Measurements from ENCODE around the gene FCHSD2.
"Not testable (repeated sequence)": the region's sequence is repeated elsewhere in the genome, so short reads cannot be mapped to it uniquely, and the experiment has no call there.

Gene FCHSD2

DNA sequence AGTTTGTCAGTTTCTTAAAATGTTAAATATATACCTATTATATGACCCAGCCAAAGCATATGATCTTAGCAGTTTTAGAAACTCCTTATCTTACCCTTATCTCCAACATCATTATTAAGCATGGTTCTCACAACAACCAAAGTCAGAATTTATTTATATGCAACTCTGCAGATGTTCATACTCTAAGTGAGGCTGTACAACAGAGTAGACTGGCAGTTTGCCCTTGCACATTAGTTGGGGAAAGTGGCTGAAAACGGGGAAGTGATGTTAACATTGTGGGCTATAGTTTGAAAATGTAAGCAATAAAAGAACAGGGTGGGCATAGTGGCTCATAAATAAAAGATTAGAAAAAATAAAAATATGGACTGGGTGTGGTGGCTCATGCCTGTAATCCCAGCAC, 278.2 kb downstream of the FCHSD2 start:
- no peak overlapping the region for H3K4me2 ChIP-seq (ENCODE audit: low read length)
- no peaks in the 10 kb centered on the region for H3K4me1 ChIP-seq (ENCODE audit: control insufficient read depth, low read depth, low read length)
- no CpG with 5 or more reads among the region's 1 CpG for WGBS (ENCODE audit: extremely low coverage, insufficient coverage, low lambda C conversion rate)
- H2BK5ac ChIP-seq (ENCODE audit: low read length): no peak overlapping the region
- H3K56ac ChIP-seq (ENCODE audit: low read length): no peak overlapping the region
- H4K8ac ChIP-seq (ENCODE audit: low read depth, low read length): no peak overlapping the region
- no peak overlapping the region for H3K4ac ChIP-seq (ENCODE audit: low read depth, low read length)
- no peak overlapping the region for H2BK120ac ChIP-seq (ENCODE audit: low read depth, low read length)
- no peak overlapping the region for H2AK5ac ChIP-seq (ENCODE audit: low read length)
- no peaks in the 10 kb centered on the region for H3K27me3 ChIP-seq (ENCODE audit: insufficient read depth, low read length, poor library complexity)
- H3K4me3 ChIP-seq (ENCODE audit: low read length): no peak overlapping the region
- no peak overlapping the region for H3K27ac ChIP-seq (ENCODE audit: low read depth, low read length)
- no peak overlapping the region for H3K18ac ChIP-seq (ENCODE audit: low read length)
- no peaks in the 10 kb centered on the region for H3K79me1 ChIP-seq (ENCODE audit: low read length)
- no peaks in the 10 kb centered on the region for H3K36me3 ChIP-seq (ENCODE audit: control insufficient read depth, insufficient read depth, low read length)
- H3K79me2 ChIP-seq (ENCODE audit: control insufficient read depth, insufficient read depth, low read length): no peaks in the 10 kb centered on the region
- DNase-seq: no peak
- no peak overlapping the region for H4K5ac ChIP-seq (ENCODE audit: low read length)
- H2BK15ac ChIP-seq (replicated peaks; ENCODE audit: low read depth): no peak overlapping the region
- no peak overlapping the region for H3K9ac ChIP-seq (ENCODE audit: low read length)
- H3K23ac ChIP-seq (ENCODE audit: low read length): no peak overlapping the region

DNA sequence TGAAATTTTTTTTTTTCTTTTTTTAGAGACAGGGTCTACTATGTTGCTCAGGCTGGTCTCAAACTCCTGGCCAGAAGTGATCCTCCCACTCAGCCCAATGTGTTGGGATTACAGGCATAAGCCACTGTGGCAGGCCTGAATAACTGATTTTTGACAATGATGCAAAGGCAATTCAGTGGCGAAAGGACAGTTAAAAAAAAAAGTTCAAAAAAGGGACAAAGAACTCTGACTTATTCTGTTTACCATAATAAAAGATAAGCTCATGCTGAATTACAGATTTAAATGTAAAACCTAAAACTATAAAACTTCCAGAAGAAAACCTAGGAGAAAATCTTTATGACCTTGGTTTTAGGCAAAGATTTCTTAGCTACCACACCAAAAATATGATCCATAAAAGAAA, 279.0 kb downstream of the FCHSD2 start:
- Histone ChIP-seq H3K27me3 (ENCODE audit: insufficient read depth, low read length, poor library complexity) (no peaks in the 10 kb centered on the region), H4K5ac (ENCODE audit: low read length) (no peak overlapping the region), H4K8ac (ENCODE audit: low read depth, low read length) (no peak overlapping the region), H2AK5ac (ENCODE audit: low read length) (no peak overlapping the region), H3K4ac (ENCODE audit: low read depth, low read length) (no peak overlapping the region), H3K23ac (ENCODE audit: low read length) (no peak overlapping the region), H3K27ac (ENCODE audit: low read depth, low read length) (no peak overlapping the region), H2BK120ac (ENCODE audit: low read depth, low read length) (no peak overlapping the region), H2BK15ac (replicated peaks; ENCODE audit: low read depth) (no peak overlapping the region), H3K4me1 (ENCODE audit: control insufficient read depth, low read depth, low read length) (no peaks in the 10 kb centered on the region), H3K56ac (ENCODE audit: low read length) (no peak overlapping the region), H3K4me2 (ENCODE audit: low read length) (no peak overlapping the region), H2BK5ac (ENCODE audit: low read length) (no peak overlapping the region), H3K79me2 (ENCODE audit: control insufficient read depth, insufficient read depth, low read length) (no peaks in the 10 kb centered on the region), H3K36me3 (ENCODE audit: control insufficient read depth, insufficient read depth, low read length) (no peaks in the 10 kb centered on the region), H3K9ac (ENCODE audit: low read length) (no peak overlapping the region), H3K79me1 (ENCODE audit: low read length) (no peaks in the 10 kb centered on the region), H3K4me3 (ENCODE audit: low read length) (no peak overlapping the region), H3K18ac (ENCODE audit: low read length) (no peak overlapping the region)
- DNase-seq: no peak
- no CpG with 5 or more reads among the region's 1 CpG for WGBS (ENCODE audit: extremely low coverage, insufficient coverage, low lambda C conversion rate)

DNA sequence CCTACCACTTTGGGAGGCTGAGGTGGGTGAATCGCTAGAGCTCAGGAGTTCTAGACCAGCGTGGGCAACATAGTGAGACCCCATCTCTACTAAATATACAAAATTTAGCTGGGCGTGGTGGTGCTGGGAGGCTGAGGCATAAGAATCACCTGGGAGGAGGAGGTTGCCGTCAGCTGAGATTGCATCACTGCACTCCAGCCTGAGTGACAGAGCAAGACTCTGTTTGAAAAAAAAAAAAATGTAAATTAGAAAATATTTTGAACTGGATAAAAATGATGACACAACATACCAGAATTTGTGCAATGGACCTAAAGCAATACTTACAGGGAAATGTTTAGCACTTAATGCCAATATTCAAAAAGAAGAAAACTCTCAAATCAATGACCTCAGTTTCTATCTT, 281.5 kb downstream of the FCHSD2 start:
- Histone ChIP-seq H3K27me3 (ENCODE audit: insufficient read depth, low read length, poor library complexity) (no peaks in the 10 kb centered on the region), H2AK5ac (ENCODE audit: low read length) (no peak overlapping the region), H3K4me2 (ENCODE audit: low read length) (no peak overlapping the region), H4K5ac (ENCODE audit: low read length) (no peak overlapping the region), H3K4me1 (ENCODE audit: control insufficient read depth, low read depth, low read length) (no peaks in the 10 kb centered on the region), H3K18ac (ENCODE audit: low read length) (no peak overlapping the region), H3K4ac (ENCODE audit: low read depth, low read length) (no peak overlapping the region), H3K56ac (ENCODE audit: low read length) (no peak overlapping the region), H3K4me3 (ENCODE audit: low read length) (no peak overlapping the region), H3K79me1 (ENCODE audit: low read length) (no peaks in the 10 kb centered on the region), H3K79me2 (ENCODE audit: control insufficient read depth, insufficient read depth, low read length) (no peaks in the 10 kb centered on the region), H4K8ac (ENCODE audit: low read depth, low read length) (no peak overlapping the region), H3K9ac (ENCODE audit: low read length) (no peak overlapping the region), H2BK15ac (replicated peaks; ENCODE audit: low read depth) (no peak overlapping the region), H3K27ac (ENCODE audit: low read depth, low read length) (no peak overlapping the region), H2BK120ac (ENCODE audit: low read depth, low read length) (no peak overlapping the region), H3K36me3 (ENCODE audit: control insufficient read depth, insufficient read depth, low read length) (no peaks in the 10 kb centered on the region), H3K23ac (ENCODE audit: low read length) (no peak overlapping the region), H2BK5ac (ENCODE audit: low read length) (no peak overlapping the region)
- no CpG with 5 or more reads among the region's 4 CpGs for WGBS (ENCODE audit: extremely low coverage, insufficient coverage, low lambda C conversion rate)
- DNase-seq: no peak

DNA sequence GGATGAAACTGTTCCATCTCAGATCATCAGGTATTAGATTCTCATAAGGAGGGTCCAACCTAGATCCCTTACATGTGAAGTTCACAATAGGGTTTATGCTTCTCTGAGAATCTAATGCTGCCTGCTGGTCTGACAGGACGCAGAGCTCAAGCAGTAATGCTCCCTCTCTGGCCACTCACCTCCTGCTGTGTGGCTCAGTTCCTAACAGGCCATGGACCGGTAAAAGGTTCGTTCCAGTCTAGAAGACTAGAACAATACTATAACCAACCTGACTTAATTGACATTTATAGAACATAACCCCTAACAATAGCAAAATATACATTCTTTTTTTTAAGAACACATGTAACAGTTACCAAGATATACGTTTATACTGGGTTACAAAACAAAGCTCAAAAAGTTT, 282.1 kb downstream of the FCHSD2 start:
- Histone ChIP-seq H3K4ac (ENCODE audit: low read depth, low read length) (no peak overlapping the region), H3K4me1 (ENCODE audit: control insufficient read depth, low read depth, low read length) (no peaks in the 10 kb centered on the region), H2BK5ac (ENCODE audit: low read length) (no peak overlapping the region), H3K4me3 (ENCODE audit: low read length) (no peak overlapping the region), H2BK120ac (ENCODE audit: low read depth, low read length) (no peak overlapping the region), H2AK5ac (ENCODE audit: low read length) (no peak overlapping the region), H3K56ac (ENCODE audit: low read length) (no peak overlapping the region), H2BK15ac (replicated peaks; ENCODE audit: low read depth) (no peak overlapping the region), H3K79me1 (ENCODE audit: low read length) (no peaks in the 10 kb centered on the region), H3K18ac (ENCODE audit: low read length) (no peak overlapping the region), H3K79me2 (ENCODE audit: control insufficient read depth, insufficient read depth, low read length) (no peaks in the 10 kb centered on the region), H3K9ac (ENCODE audit: low read length) (no peak overlapping the region), H3K27me3 (ENCODE audit: insufficient read depth, low read length, poor library complexity) (no peaks in the 10 kb centered on the region), H3K27ac (ENCODE audit: low read depth, low read length) (no peak overlapping the region), H3K4me2 (ENCODE audit: low read length) (no peak overlapping the region), H4K5ac (ENCODE audit: low read length) (no peak overlapping the region), H3K36me3 (ENCODE audit: control insufficient read depth, insufficient read depth, low read length) (no peaks in the 10 kb centered on the region), H3K23ac (ENCODE audit: low read length) (no peak overlapping the region), H4K8ac (ENCODE audit: low read depth, low read length) (no peak overlapping the region)
- WGBS (ENCODE audit: extremely low coverage, insufficient coverage, low lambda C conversion rate): no CpG with 5 or more reads among the region's 4 CpGs
- no peak for DNase-seq

DNA sequence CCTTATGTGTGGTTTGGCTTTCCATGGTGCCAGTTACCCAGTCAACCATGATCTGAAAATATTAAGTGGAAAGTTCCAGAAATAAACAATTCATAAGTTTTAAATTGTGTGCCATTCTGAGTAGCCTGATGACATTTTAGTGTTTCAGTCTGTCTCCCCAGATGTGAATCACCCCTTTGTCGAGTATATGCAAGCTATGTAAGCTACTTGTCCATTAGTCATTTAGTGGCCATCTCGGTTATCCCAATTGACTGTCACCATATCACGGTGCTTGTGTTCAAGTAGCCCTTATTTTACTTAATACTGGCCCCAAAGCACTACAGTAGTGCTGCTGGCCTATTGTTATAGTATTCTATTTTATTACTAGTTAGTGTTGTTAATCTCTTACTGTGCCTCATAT, 283.0 kb downstream of the FCHSD2 start:
- WGBS (ENCODE audit: extremely low coverage, insufficient coverage, low lambda C conversion rate): no CpG with 5 or more reads among the region's 3 CpGs
- Histone ChIP-seq H3K27ac (ENCODE audit: low read depth, low read length) (no peak overlapping the region), H3K79me1 (ENCODE audit: low read length) (no peaks in the 10 kb centered on the region), H3K56ac (ENCODE audit: low read length) (no peak overlapping the region), H3K36me3 (ENCODE audit: control insufficient read depth, insufficient read depth, low read length) (no peaks in the 10 kb centered on the region), H2BK15ac (replicated peaks; ENCODE audit: low read depth) (no peak overlapping the region), H3K4me1 (ENCODE audit: control insufficient read depth, low read depth, low read length) (no peaks in the 10 kb centered on the region), H3K18ac (ENCODE audit: low read length) (no peak overlapping the region), H3K27me3 (ENCODE audit: insufficient read depth, low read length, poor library complexity) (no peaks in the 10 kb centered on the region), H2BK120ac (ENCODE audit: low read depth, low read length) (no peak overlapping the region), H2AK5ac (ENCODE audit: low read length) (no peak overlapping the region), H4K8ac (ENCODE audit: low read depth, low read length) (no peak overlapping the region), H3K4me3 (ENCODE audit: low read length) (no peak overlapping the region), H3K4me2 (ENCODE audit: low read length) (no peak overlapping the region), H4K5ac (ENCODE audit: low read length) (no peak overlapping the region), H3K79me2 (ENCODE audit: control insufficient read depth, insufficient read depth, low read length) (no peaks in the 10 kb centered on the region), H3K4ac (ENCODE audit: low read depth, low read length) (no peak overlapping the region), H3K23ac (ENCODE audit: low read length) (no peak overlapping the region), H2BK5ac (ENCODE audit: low read length) (no peak overlapping the region), H3K9ac (ENCODE audit: low read length) (no peak overlapping the region)
- DNase-seq: no peak

DNA sequence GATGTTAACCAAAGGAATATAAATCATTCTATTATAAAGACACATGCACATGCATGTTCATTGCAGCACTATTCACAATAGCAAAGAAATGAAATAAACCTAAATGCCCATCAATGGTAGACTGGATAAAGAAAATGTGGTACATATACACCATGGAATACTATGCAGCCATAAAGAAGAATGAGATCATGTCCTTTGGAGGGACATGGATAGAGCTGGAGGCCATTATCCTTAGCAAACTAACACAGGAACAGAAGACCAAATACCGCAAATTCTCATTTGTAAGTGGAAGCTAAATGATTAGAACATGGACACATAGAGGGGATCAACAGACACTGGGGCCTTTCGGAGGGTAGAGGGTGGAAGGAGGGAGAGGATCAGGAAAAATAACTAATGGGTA, 283.9 kb downstream of the FCHSD2 start:
- H3K56ac ChIP-seq (ENCODE audit: low read length); DNase-seq; H3K27me3 ChIP-seq (ENCODE audit: insufficient read depth, low read length, poor library complexity); H3K23ac ChIP-seq (ENCODE audit: low read length); H4K5ac ChIP-seq (ENCODE audit: low read length); H2AK5ac ChIP-seq (ENCODE audit: low read length); H3K18ac ChIP-seq (ENCODE audit: low read length); H3K36me3 ChIP-seq (ENCODE audit: control insufficient read depth, insufficient read depth, low read length); H4K8ac ChIP-seq (ENCODE audit: low read depth, low read length); H3K27ac ChIP-seq (ENCODE audit: low read depth, low read length); H3K9ac ChIP-seq (ENCODE audit: low read length); H2BK120ac ChIP-seq (ENCODE audit: low read depth, low read length); H3K79me1 ChIP-seq (ENCODE audit: low read length); H2BK15ac ChIP-seq (replicated peaks; ENCODE audit: low read depth); H3K4ac ChIP-seq (ENCODE audit: low read depth, low read length); H3K4me3 ChIP-seq (ENCODE audit: low read length); H2BK5ac ChIP-seq (ENCODE audit: low read length); H3K4me1 ChIP-seq (ENCODE audit: control insufficient read depth, low read depth, low read length); H3K4me2 ChIP-seq (ENCODE audit: low read length); H3K79me2 ChIP-seq (ENCODE audit: control insufficient read depth, insufficient read depth, low read length): not testable (repeated sequence)
- no CpG with 5 or more reads among the region's 2 CpGs for WGBS (ENCODE audit: extremely low coverage, insufficient coverage, low lambda C conversion rate)

All from mesendoderm (in vitro differentiated cells).